ENCODE measurements around the gene IGF2. TPM values are rescaled to one million over a fixed set of nuclear protein-coding genes. Genes with fewer than 3 reads are reported as not detected.
A peak's percentile ranks its signal among the peaks of the same experiment; 100 is the strongest.

The IGF2 gene
- total RNA-seq, 1 donor from 2014 or later, result 87.7 TPM

- DNase-seq (ENCODE audit: low spot score), result no peak
- intact Hi-C loops (cut with DNase I), result no loop called here
Observed at GRCh38 chr11:2109541-2110019, 29.6 kb downstream of the IGF2 start.

GRCh38 chr11:2108675-2109491, 30.3 kb downstream of the IGF2 start:
- no peak for DNase-seq (ENCODE audit: low spot score)
- intact Hi-C loops (cut with DNase I), result no loop called here

- no peak for DNase-seq (ENCODE audit: low spot score)
- intact Hi-C loops (cut with DNase I), result no loop called here
Observed at GRCh38 chr11:2107941-2108630, 31.1 kb downstream of the IGF2 start.

- intact Hi-C loops (cut with DNase I), result no loop called here
- no peak for DNase-seq (ENCODE audit: low spot score)
Observed at GRCh38 chr11:2107521-2107920, 31.7 kb downstream of the IGF2 start.

GRCh38 chr11:2106583-2107209, 32.5 kb downstream of the IGF2 start:
- DNase-seq (ENCODE audit: low spot score), result no peak

GRCh38 chr11:2105511-2105910, 33.7 kb downstream of the IGF2 start:
- no peak for DNase-seq (ENCODE audit: low spot score)
- intact Hi-C loops (cut with DNase I), result no loop called here

More at GRCh38 chr11:2106583-2107209, 32.5 kb downstream of the IGF2 start:
- intact Hi-C loops (cut with DNase I), result no loop called here

- DNase-seq (ENCODE audit: low spot score), result no peak
- intact Hi-C loops (cut with DNase I), result loop anchor here (5.0 kb wide), 1 partner anchor 33 kb away; the partner anchor contains the start of gene IGF2
Observed at GRCh38 chr11:2104524-2105440, 34.4 kb downstream of the IGF2 start.

GRCh38 chr11:2103668-2104523, 35.3 kb downstream of the IGF2 start:
- intact Hi-C loops (cut with DNase I), result loop anchor here (5.0 kb wide), 1 partner anchor 33 kb away; the partner anchor contains the start of gene IGF2
- peak; percentile 53 for DNase-seq (ENCODE audit: low spot score)

GRCh38 chr11:2102883-2103213, 36.3 kb downstream of the IGF2 start:
- intact Hi-C loops (cut with DNase I), result loop anchor here (5.0 kb wide), 1 partner anchor 34 kb away; the partner anchor contains the start of gene IGF2
- peak; percentile 70 for DNase-seq (ENCODE audit: low spot score)

- DNase-seq (ENCODE audit: low spot score), result no peak
- intact Hi-C loops (cut with DNase I), result loop anchor here (5.0 kb wide), 1 partner anchor 35 kb away; the partner anchor contains the start of gene IGF2
Observed at GRCh38 chr11:2102132-2102882, 36.9 kb downstream of the IGF2 start.

GRCh38 chr11:2101171-2101675, 38.0 kb downstream of the IGF2 start:
- DNase-seq (ENCODE audit: low spot score), result peak; percentile 38
- intact Hi-C loops (cut with DNase I), result loop anchor here (5.0 kb wide), 1 partner anchor 36 kb away; the partner anchor contains the start of gene IGF2

GRCh38 chr11:2100361-2101170, 38.6 kb downstream of the IGF2 start:
- peak; percentile 75 for DNase-seq (ENCODE audit: low spot score)
- intact Hi-C loops (cut with DNase I), result loop anchor here (5.0 kb wide), 1 partner anchor 37 kb away; the partner anchor contains the start of gene IGF2

- DNase-seq (ENCODE audit: low spot score), result peak; percentile 77
- intact Hi-C loops (cut with DNase I), result loop anchor here (5.0 kb wide), 1 partner anchor 38 kb away; the partner anchor contains the start of gene IGF2
Observed at GRCh38 chr11:2099516-2100349, 39.5 kb downstream of the IGF2 start.

- intact Hi-C loops (cut with DNase I), result no loop called here
- peak; percentile 72 for DNase-seq (ENCODE audit: low spot score)
Observed at GRCh38 chr11:2098691-2099515, 40.3 kb downstream of the IGF2 start.

Measured in cardiac septum (tissue), 1 donor.